H9 (cell line): ENCODE measurements around the gene MEGF9. TPM values are rescaled to one million over a fixed set of nuclear protein-coding genes. Genes with fewer than 3 reads are reported as not detected.

Source experiments
- DNase-seq: peaks from one replicate; pipeline ENCODE4 v3.0.0-alpha.2; 2017
- H2AFZ ChIP-seq: one replicate; pipeline ENCODE4 v1.6.1; 2013; ENCODE audit warnings: mild to moderate bottlenecking, low read length, control low read depth, moderate library complexity
- H2AK5ac ChIP-seq: 2 replicates; pipeline ENCODE4 v1.6.1; 2013; ENCODE audit warnings: low read length, control low read depth, mixed read lengths; ENCODE audit not compliant: insufficient read length
- H2BK120ac ChIP-seq: one replicate; pipeline ENCODE4 v1.6.1; 2013; ENCODE audit warnings: low read depth, mild to moderate bottlenecking, low read length, control low read depth, inconsistent platforms; ENCODE audit not compliant: poor library complexity, severe bottlenecking
- H2BK12ac ChIP-seq: 2 replicates; pipeline ENCODE4 v1.6.1; 2013; ENCODE audit warnings: low read length, control low read depth, mixed read lengths, low read depth; ENCODE audit not compliant: insufficient read length
- H2BK15ac ChIP-seq: 2 replicates; pipeline ENCODE4 v1.6.1; 2013; ENCODE audit warnings: low read depth, low read length, control low read depth
- H2BK20ac ChIP-seq: one replicate; pipeline ENCODE4 v1.6.1; 2013; ENCODE audit warnings: low read depth, mild to moderate bottlenecking, low read length, control low read depth, inconsistent platforms; ENCODE audit not compliant: poor library complexity, severe bottlenecking
- H2BK5ac ChIP-seq: 2 replicates; pipeline ENCODE4 v1.6.1; 2013; ENCODE audit warnings: low read length, control low read depth, mixed read lengths; ENCODE audit not compliant: insufficient read length
- H3K14ac ChIP-seq: 2 replicates; pipeline ENCODE4 v1.6.1; 2013; ENCODE audit warnings: low read length, control low read depth; ENCODE audit not compliant: insufficient read depth
- H3K18ac ChIP-seq: 2 replicates; pipeline ENCODE4 v1.6.1; 2013; ENCODE audit warnings: low read depth, mild to moderate bottlenecking, mixed read lengths, low read length, control low read depth; ENCODE audit not compliant: insufficient read length
- H3K23ac ChIP-seq: 2 replicates; pipeline ENCODE4 v1.6.1; 2013; ENCODE audit warnings: low read length, control low read depth, mixed read lengths, low read depth; ENCODE audit not compliant: insufficient read length
- H3K23me2 ChIP-seq: 2 replicates; pipeline ENCODE4 v1.6.1; 2013; ENCODE audit warnings: low read depth, mild to moderate bottlenecking, mixed read lengths, low read length, control low read depth; ENCODE audit not compliant: insufficient read length, poor library complexity, severe bottlenecking
- H3K27ac ChIP-seq: 2 replicates; pipeline ENCODE4 v1.5.1; 2013; ENCODE audit warnings: low read length, control low read depth, mixed read lengths, low read depth; ENCODE audit not compliant: insufficient read length
- H3K27me3 ChIP-seq: 2 replicates; pipeline ENCODE4 v1.6.1; 2013; ENCODE audit warnings: low read length, control low read depth, inconsistent platforms; ENCODE audit not compliant: insufficient read depth
- H3K4ac ChIP-seq: 2 replicates; pipeline ENCODE4 v1.6.1; 2013; ENCODE audit warnings: low read depth, mild to moderate bottlenecking, control low read depth, inconsistent platforms, low read length, moderate library complexity
- H3K4me1 ChIP-seq: 2 replicates; pipeline ENCODE4 v1.6.1; 2013; ENCODE audit warnings: low read length, control low read depth, inconsistent platforms; ENCODE audit not compliant: insufficient read depth
- H3K4me2 ChIP-seq: 2 replicates; pipeline ENCODE4 v1.6.1; 2013; ENCODE audit warnings: low read length, control low read depth, mixed read lengths; ENCODE audit not compliant: insufficient read length, insufficient read depth
- H3K56ac ChIP-seq: 2 replicates; pipeline ENCODE4 v1.6.1; 2013; ENCODE audit warnings: low read depth, mild to moderate bottlenecking, mixed read lengths, low read length, control low read depth; ENCODE audit not compliant: insufficient read length
- H3K79me1 ChIP-seq: 2 replicates; pipeline ENCODE4 v1.6.1; 2013; ENCODE audit warnings: low read depth, mild to moderate bottlenecking, moderate library complexity, low read length, control low read depth, inconsistent platforms; ENCODE audit not compliant: insufficient read depth, poor library complexity, severe bottlenecking
- H3K79me2 ChIP-seq: 2 replicates; pipeline ENCODE4 v1.6.1; 2013; ENCODE audit warnings: low read length, control low read depth, inconsistent platforms; ENCODE audit not compliant: insufficient read depth
- H3K9ac ChIP-seq: 2 replicates; pipeline ENCODE4 v1.6.1; 2013; ENCODE audit warnings: low read length, control low read depth, mixed read lengths; ENCODE audit not compliant: insufficient read length; ENCODE audit errors: extremely low read depth
- H3K9me3 ChIP-seq: one replicate; pipeline ENCODE4 v1.6.1; 2013; ENCODE audit warnings: low read depth, low read length, inconsistent platforms; ENCODE audit not compliant: control insufficient read depth
- H3T11ph ChIP-seq: one replicate; pipeline ENCODE4 v1.6.1; 2013; ENCODE audit warnings: mild to moderate bottlenecking, low read length, control low read depth, inconsistent platforms
- H4K20me1 ChIP-seq: one replicate; pipeline ENCODE4 v1.6.1; 2013; ENCODE audit not compliant: control insufficient read depth, insufficient read length, insufficient read depth
- H4K5ac ChIP-seq: 2 replicates; pipeline ENCODE4 v1.6.1; 2013; ENCODE audit warnings: low read depth, mild to moderate bottlenecking, mixed read lengths, low read length, control low read depth; ENCODE audit not compliant: insufficient read length
- H4K8ac ChIP-seq: replicated peaks from 2 replicates; pipeline ENCODE4 v1.6.1; 2013; ENCODE audit warnings: low read length, control low read depth, mixed read lengths, low read depth; ENCODE audit not compliant: insufficient read length
- H4K91ac ChIP-seq: 2 replicates; pipeline ENCODE4 v1.6.1; 2013; ENCODE audit warnings: low read depth, mild to moderate bottlenecking, moderate library complexity, mixed read lengths, low read length, control low read depth; ENCODE audit not compliant: insufficient read length
- H3K27ac Mint-ChIP-seq, 3 experiments: 2 replicates in 2 of 3; 3 replicates in 1 of 3; pipeline ENCODE4 v1.8.0; 2020 to 2021; ENCODE audit warnings: mixed read lengths in 3 of 3, mild to moderate bottlenecking in 1 of 3, moderate library complexity in 1 of 3
- H3K27me3 Mint-ChIP-seq: 2 replicates; pipeline ENCODE4 v1.8.0; 2021; ENCODE audit warnings: low read depth, mild to moderate bottlenecking, moderate library complexity, mixed read lengths
- H3K36me3 Mint-ChIP-seq, 3 experiments: 2 replicates in 2 of 3; 3 replicates in 1 of 3; pipeline ENCODE4 v1.8.0; 2020 to 2021; ENCODE audit warnings: low read depth in 3 of 3, mixed read lengths in 3 of 3; ENCODE audit not compliant: insufficient read depth in 1 of 3
- H3K4me1 Mint-ChIP-seq, 2 experiments: 2 replicates each; pipeline ENCODE4 v1.8.0; 2020; ENCODE audit warnings: mixed read lengths in 2 of 2
- H3K4me3 Mint-ChIP-seq, 2 experiments: 2 replicates in 1 of 2; 3 replicates in 1 of 2; pipeline ENCODE4 v1.8.0; 2020 to 2021; ENCODE audit warnings: mild to moderate bottlenecking in 2 of 2, mixed read lengths in 2 of 2, moderate library complexity in 1 of 2
- H3K9me3 Mint-ChIP-seq, 2 experiments: 2 replicates in 1 of 2; 3 replicates in 1 of 2; pipeline ENCODE4 v1.8.0; 2020; ENCODE audit warnings: mild to moderate bottlenecking in 2 of 2, mixed read lengths in 2 of 2, moderate library complexity in 1 of 2
- CTCF ChIP-seq: fragments of 200-600 bp; sonication (generic); conservative IDR thresholded peaks from 3 replicates; pipeline ENCODE4 v1.8.0; 2021; ENCODE audit warnings: antibody characterized with exemption, mild to moderate bottlenecking
- WGBS: extraction: QIAGEN DNeasy Blood & Tissue Kit; methylation state at CpG from one replicate; pipeline ENCODE4 v1.1.7; 2013; ENCODE audit warnings: missing lambda C conversion rate, low lambda C conversion rate, mixed read lengths; ENCODE audit not compliant: insufficient read length; ENCODE audit errors: extremely low coverage; 5-methylcytosine and 5-hydroxymethylcytosine counted together
- total RNA-seq: library from RNA; stranded (reverse); gene quantifications from 2 replicates; pipeline ENCODE4 v1.2.1, GENCODE V29; 2021

Gene MEGF9
- total RNA-seq, 1 experiment from 2014 or later: 0.94 TPM

- Mint-ChIP-seq H3K4me1 (peaks cover 4 to 8% of the 10 kb centered on the region in 2 experiments; a peak in 2 of 4 replicates), H3K4me3 (no peak overlapping the region), H3K27ac (no peak overlapping the region), H3K27me3 (peaks cover 3% of the 10 kb centered on the region; the same call in 1 of the 2 replicates), H3K9me3 (no peaks in the 10 kb centered on the region; a peak in 1 of 5 replicates), H3K36me3 (no peaks in the 10 kb centered on the region)
- no peak overlapping the region for H3K4ac ChIP-seq
- H4K91ac ChIP-seq: no peak overlapping the region
- no peaks in the 10 kb centered on the region for H3K79me2 ChIP-seq
- no peaks in the 10 kb centered on the region for H3K4me1 ChIP-seq
- WGBS: no CpG with 5 or more reads among the region's 2 CpGs
- H2BK120ac ChIP-seq: no peak overlapping the region
- no peak overlapping the region for H3K4me2 ChIP-seq
- H2BK5ac ChIP-seq: no peak overlapping the region
- no peaks in the 10 kb centered on the region for H3K27me3 ChIP-seq
- no peak overlapping the region for H3K14ac ChIP-seq
- peaks cover 2% of the 10 kb centered on the region for H3K23me2 ChIP-seq
- no peaks in the 10 kb centered on the region for H4K20me1 ChIP-seq
- H4K8ac ChIP-seq: no peak overlapping the region
- H3K56ac ChIP-seq: no peak overlapping the region
- H3K27ac ChIP-seq: no peak overlapping the region
- TF ChIP-seq CTCF: no peak
- H3K79me1 ChIP-seq: no peaks in the 10 kb centered on the region
- H3K23ac ChIP-seq: no peak overlapping the region
- H3K18ac ChIP-seq: no peak overlapping the region
- H3K9me3 ChIP-seq: no peaks in the 10 kb centered on the region
- no peak overlapping the region for H2BK15ac ChIP-seq
- H3K9ac ChIP-seq: no peak overlapping the region
- H2BK20ac ChIP-seq: no peak overlapping the region
- H4K5ac ChIP-seq: no peak overlapping the region
- no peak overlapping the region for H2AFZ ChIP-seq
- H2AK5ac ChIP-seq: no peak overlapping the region
- no peak overlapping the region for H2BK12ac ChIP-seq
- no peak for DNase-seq
- no peak overlapping the region for H3T11ph ChIP-seq
Observed at GRCh38 chr9:120734607-120735410, 20.5 kb upstream of the MEGF9 start.
